Nephron (organoid): ENCODE measurements around the gene MYBPC3.

ENCODE experiments used
- H3K27ac Mint-ChIP-seq, 3 experiments: 2 replicates each; pipeline ENCODE4 v1.8.0; 2020; ENCODE audit warnings: mixed read lengths in 3 of 3, mild to moderate bottlenecking in 2 of 3, moderate library complexity in 1 of 3
- H3K27me3 Mint-ChIP-seq: 2 replicates; pipeline ENCODE4 v1.8.0; 2021; ENCODE audit warnings: low read depth, mild to moderate bottlenecking, moderate library complexity, mixed read lengths
- H3K36me3 Mint-ChIP-seq: 2 replicates; pipeline ENCODE4 v1.8.0; 2020; ENCODE audit warnings: low read depth, mixed read lengths
- H3K4me1 Mint-ChIP-seq: 2 replicates; pipeline ENCODE4 v1.8.0; 2020; ENCODE audit warnings: mixed read lengths
- H3K4me3 Mint-ChIP-seq, 3 experiments: 2 replicates each; pipeline ENCODE4 v1.8.0; 2020; ENCODE audit warnings: mild to moderate bottlenecking in 3 of 3, mixed read lengths in 3 of 3, moderate library complexity in 2 of 3
- H3K9me3 Mint-ChIP-seq: 2 replicates; pipeline ENCODE4 v1.8.0; 2020; ENCODE audit warnings: mixed read lengths
- TF ChIP-seq, protein P1 (sequence below), 3 experiments: fragments of 200-600 bp; sonication (generic); IDR thresholded peaks; one replicate each; pipeline ENCODE4 v1.5.0; 2021; ENCODE audit warnings: antibody characterized with exemption in 3 of 3; ENCODE audit not compliant: unreplicated experiment in 3 of 3

Gene MYBPC3

GRCh38 chr11:47352556-47352955 lies at the start of gene MYBPC3:
Gene MYBPC3, minus strand, starts transcription at chr11:47352702. Its CDS starts 55 bp downstream, at chr11:47352647.
- Mint-ChIP-seq H3K36me3 (no peaks in the 10 kb centered on the region), H3K27me3 (no peaks in the 10 kb centered on the region), H3K9me3 (no peaks in the 10 kb centered on the region), H3K4me3 (no peak within 1 kb of the TSS), H3K27ac (no peak within 1 kb of the TSS), H3K4me1 (no peaks in the 10 kb centered on the region)
- TF ChIP-seq, protein P1, sequence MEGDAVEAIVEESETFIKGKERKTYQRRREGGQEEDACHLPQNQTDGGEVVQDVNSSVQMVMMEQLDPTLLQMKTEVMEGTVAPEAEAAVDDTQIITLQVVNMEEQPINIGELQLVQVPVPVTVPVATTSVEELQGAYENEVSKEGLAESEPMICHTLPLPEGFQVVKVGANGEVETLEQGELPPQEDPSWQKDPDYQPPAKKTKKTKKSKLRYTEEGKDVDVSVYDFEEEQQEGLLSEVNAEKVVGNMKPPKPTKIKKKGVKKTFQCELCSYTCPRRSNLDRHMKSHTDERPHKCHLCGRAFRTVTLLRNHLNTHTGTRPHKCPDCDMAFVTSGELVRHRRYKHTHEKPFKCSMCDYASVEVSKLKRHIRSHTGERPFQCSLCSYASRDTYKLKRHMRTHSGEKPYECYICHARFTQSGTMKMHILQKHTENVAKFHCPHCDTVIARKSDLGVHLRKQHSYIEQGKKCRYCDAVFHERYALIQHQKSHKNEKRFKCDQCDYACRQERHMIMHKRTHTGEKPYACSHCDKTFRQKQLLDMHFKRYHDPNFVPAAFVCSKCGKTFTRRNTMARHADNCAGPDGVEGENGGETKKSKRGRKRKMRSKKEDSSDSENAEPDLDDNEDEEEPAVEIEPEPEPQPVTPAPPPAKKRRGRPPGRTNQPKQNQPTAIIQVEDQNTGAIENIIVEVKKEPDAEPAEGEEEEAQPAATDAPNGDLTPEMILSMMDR (IDR thresholded peaks at IDR 0.05; ENCODE audit: unreplicated experiment in 3 of 3), result no peak

DNA sequence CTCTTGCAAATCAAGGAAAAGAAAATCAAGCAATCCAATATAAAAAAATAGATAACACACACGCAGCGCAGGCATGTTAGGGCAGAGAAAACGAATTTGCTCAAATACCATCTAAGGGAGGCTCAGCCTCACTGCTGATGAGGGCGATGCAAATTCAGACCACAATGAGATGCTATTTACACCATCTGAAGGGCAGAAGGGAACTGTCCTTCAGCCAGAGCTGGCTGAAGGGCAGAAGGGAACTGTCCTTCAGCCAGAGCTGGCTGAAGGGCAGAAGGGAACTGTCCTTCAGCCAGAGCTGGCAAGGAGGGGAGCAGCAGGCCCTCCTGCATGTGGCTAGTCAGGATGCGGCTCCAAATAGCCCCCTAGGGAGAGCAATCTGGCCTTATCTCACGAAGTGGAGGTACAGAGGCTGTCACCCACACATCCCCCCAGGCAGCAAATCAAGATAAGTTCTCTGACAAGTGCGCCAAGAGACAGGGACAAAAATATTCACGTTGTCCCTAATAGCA lies 48.3 kb upstream of the MYBPC3 start:
- TF ChIP-seq, protein P1 (IDR thresholded peaks at IDR 0.05; ENCODE audit: unreplicated experiment in 3 of 3), result no peak
- H3K4me1 Mint-ChIP-seq, result peaks cover 18% of the 10 kb centered on the region
- peak overlapping the region; percentile 93 to 97 (median 97) for H3K27ac Mint-ChIP-seq
- peak overlapping the region; percentile 72 to 80 (median 78) for H3K4me3 Mint-ChIP-seq
- no peaks in the 10 kb centered on the region for H3K36me3 Mint-ChIP-seq
- peaks cover 3% of the 10 kb centered on the region for H3K27me3 Mint-ChIP-seq
- H3K9me3 Mint-ChIP-seq, result no peaks in the 10 kb centered on the region

GRCh38 chr11:47399860-47400767 lies 47.6 kb upstream of the MYBPC3 start:
- H3K27me3 Mint-ChIP-seq, result peaks cover 3% of the 10 kb centered on the region
- peak overlapping the region; percentile 74 to 80 (median 78) for H3K4me3 Mint-ChIP-seq
- H3K36me3 Mint-ChIP-seq, result no peaks in the 10 kb centered on the region
- peaks cover 18% of the 10 kb centered on the region for H3K4me1 Mint-ChIP-seq
- TF ChIP-seq, protein P1 (IDR thresholded peaks at IDR 0.05; ENCODE audit: unreplicated experiment in 3 of 3), result no peak
- H3K9me3 Mint-ChIP-seq, result no peaks in the 10 kb centered on the region
- H3K27ac Mint-ChIP-seq, result peak overlapping the region; percentile 93 to 97 (median 97)

GRCh38 chr11:47398551-47398950 lies 46.0 kb upstream of the MYBPC3 start:
- TF ChIP-seq, protein P1 (IDR thresholded peaks at IDR 0.05; ENCODE audit: unreplicated experiment in 3 of 3), result no peak
- Mint-ChIP-seq H3K27ac (peak overlapping the region; percentile 57 to 88 (median 83)), H3K4me1 (peaks cover 20% of the 10 kb centered on the region), H3K4me3 (peak overlapping the region; percentile 55 to 66 (median 58)), H3K9me3 (no peaks in the 10 kb centered on the region), H3K27me3 (peaks cover 3% of the 10 kb centered on the region), H3K36me3 (no peaks in the 10 kb centered on the region)

DNA sequence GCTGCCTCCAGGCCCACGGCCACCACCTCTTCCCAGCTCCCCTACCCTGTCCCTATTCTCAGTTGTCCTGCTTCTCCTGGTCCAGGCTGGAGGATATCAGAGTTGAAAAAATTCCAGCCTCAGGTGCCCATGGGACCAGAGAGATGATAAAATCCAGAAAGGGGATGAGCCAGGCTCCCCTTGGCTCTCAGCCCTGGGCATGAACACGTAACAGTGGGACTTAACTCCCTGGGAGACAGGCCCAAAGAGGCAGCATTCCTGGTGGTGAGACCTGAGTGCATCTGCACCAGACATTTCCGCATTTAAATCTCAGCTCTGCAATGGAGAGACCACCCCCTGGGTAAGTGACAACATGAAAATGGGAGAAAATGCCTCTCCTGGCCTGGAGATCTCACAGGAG lies 45.5 kb upstream of the MYBPC3 start:
- Mint-ChIP-seq H3K36me3 (no peaks in the 10 kb centered on the region), H3K4me3 (peak overlapping the region; percentile 6 to 55 (median 45)), H3K27me3 (peaks cover 3% of the 10 kb centered on the region), H3K9me3 (no peaks in the 10 kb centered on the region), H3K4me1 (peaks cover 24% of the 10 kb centered on the region), H3K27ac (peak overlapping the region; percentile 57 to 88 (median 83))
- TF ChIP-seq, protein P1 (IDR thresholded peaks at IDR 0.05; ENCODE audit: unreplicated experiment in 3 of 3), result no peak
